Body of pancreas (tissue), 4 donors: ENCODE data around the gene PRKAG2.

Experiments
- POLR2A ChIP-seq, 3 donors: fragments of 450-650 bp; IDR thresholded peaks; one replicate each; pipeline ENCODE4 v1.6.1; 2016; ENCODE audit warnings: antibody characterized with exemption in 3 of 3, mild to moderate bottlenecking in 2 of 3
- TF ChIP-seq, protein P1 (sequence below), 7 experiments: fragments of 450-650 bp in 4 of 7; fragments of 200-600 bp in 3 of 7; sonication (generic) in 3 of 7; IDR thresholded peaks; one replicate each; pipeline ENCODE4 v1.5.1; 2016 to 2019; ENCODE audit warnings: antibody characterized with exemption in 7 of 7

DNA sequence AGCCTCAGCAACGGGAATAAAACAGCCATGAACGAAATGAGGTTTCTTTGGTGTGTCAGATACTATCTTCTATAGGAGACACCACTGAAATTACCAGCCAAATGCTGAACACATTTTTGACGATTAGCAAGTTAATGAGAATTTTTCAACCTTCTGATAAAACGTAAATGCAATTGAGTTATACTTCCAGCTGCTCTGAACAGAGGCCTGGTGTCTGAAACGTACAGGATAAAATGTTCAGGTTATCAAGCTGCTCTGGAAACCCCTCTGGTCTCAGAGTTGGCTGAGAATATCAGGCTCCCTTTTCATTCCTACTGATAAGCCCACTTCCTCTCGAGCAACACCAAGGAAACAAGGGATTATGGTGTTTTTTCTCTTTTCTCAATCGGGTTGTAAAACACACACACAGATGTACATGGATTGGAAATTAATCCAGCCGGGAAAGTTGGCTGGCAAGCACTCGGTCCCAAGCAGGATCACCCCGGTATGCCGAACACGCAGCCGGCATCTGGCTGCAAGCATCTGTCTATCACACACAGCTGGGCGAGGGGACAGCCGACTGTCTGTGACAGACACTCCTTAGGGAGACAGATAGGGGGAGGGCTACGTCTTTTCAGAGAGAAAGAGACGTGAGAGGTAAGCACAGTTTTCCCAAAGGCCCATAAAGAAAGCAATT is 171.8 kb downstream of the PRKAG2 start:
- TF ChIP-seq, protein P1, sequence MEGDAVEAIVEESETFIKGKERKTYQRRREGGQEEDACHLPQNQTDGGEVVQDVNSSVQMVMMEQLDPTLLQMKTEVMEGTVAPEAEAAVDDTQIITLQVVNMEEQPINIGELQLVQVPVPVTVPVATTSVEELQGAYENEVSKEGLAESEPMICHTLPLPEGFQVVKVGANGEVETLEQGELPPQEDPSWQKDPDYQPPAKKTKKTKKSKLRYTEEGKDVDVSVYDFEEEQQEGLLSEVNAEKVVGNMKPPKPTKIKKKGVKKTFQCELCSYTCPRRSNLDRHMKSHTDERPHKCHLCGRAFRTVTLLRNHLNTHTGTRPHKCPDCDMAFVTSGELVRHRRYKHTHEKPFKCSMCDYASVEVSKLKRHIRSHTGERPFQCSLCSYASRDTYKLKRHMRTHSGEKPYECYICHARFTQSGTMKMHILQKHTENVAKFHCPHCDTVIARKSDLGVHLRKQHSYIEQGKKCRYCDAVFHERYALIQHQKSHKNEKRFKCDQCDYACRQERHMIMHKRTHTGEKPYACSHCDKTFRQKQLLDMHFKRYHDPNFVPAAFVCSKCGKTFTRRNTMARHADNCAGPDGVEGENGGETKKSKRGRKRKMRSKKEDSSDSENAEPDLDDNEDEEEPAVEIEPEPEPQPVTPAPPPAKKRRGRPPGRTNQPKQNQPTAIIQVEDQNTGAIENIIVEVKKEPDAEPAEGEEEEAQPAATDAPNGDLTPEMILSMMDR (IDR thresholded peaks at IDR 0.05), result no peak
- no peak for TF ChIP-seq POLR2A (IDR thresholded peaks at IDR 0.05)
